HG03064 (cell line): ENCODE measurements around the gene TMEM259.

Experiments used
- ATAC-seq: cut with Tn5 transposase; IDR thresholded peaks from one replicate; pipeline ENCODE4 v1.9.1; 2021; ENCODE audit warnings: low read depth; ENCODE audit not compliant: unreplicated experiment

The TMEM259 gene

GRCh38 chr19:964761-965694 lies 55.9 kb downstream of the TMEM259 start:
- no peak for ATAC-seq

GRCh38 chr19:964116-964520 lies 56.8 kb downstream of the TMEM259 start:
- ATAC-seq: no peak

- no peak for ATAC-seq
Measured at GRCh38 chr19:963486-963951, 57.4 kb downstream of the TMEM259 start.

- no peak for ATAC-seq
Measured at GRCh38 chr19:962683-963400, 58.1 kb downstream of the TMEM259 start.

- no peak for ATAC-seq
Measured at GRCh38 chr19:961866-962620, 58.9 kb downstream of the TMEM259 start.

- ATAC-seq: no peak
Measured at GRCh38 chr19:960601-960938, 60.4 kb downstream of the TMEM259 start.

- no peak for ATAC-seq
Measured at GRCh38 chr19:960020-960419, 60.9 kb downstream of the TMEM259 start.
